Gastroesophageal sphincter (tissue), 4 donors: ENCODE measurements around the gene ATP9A. TPM values are rescaled to one million over a fixed set of nuclear protein-coding genes. Genes with fewer than 3 reads are reported as not detected.
"Not testable (repeated sequence)": the region's sequence is repeated elsewhere in the genome, so short reads cannot be mapped to it uniquely, and the experiment has no call there.

Experiments used
- ATAC-seq: fragments of 150-250 bp; one replicate; pipeline ENCODE4 v1.9.1; 2016; ENCODE audit warnings: mild to moderate bottlenecking, moderate library complexity
- H3K27ac ChIP-seq, 4 donors: fragments of 200-600 bp; sonication (generic) in 3 of 4; 1 replicate in 3 of 4; 2 replicates in 1 of 4; pipeline ENCODE4 v1.5.1; 2016 to 2019
- H3K27me3 ChIP-seq: fragments of 200-600 bp; sonication (generic); one replicate; pipeline ENCODE4 v1.5.1; 2019
- H3K36me3 ChIP-seq, 2 donors: fragments of 200-600 bp; sonication (generic); one replicate each; pipeline ENCODE4 v1.5.1; 2019; ENCODE audit warnings: control low read depth in 1 of 2
- H3K4me1 ChIP-seq, 3 donors: fragments of 200-600 bp; sonication (generic); 1 replicate in 2 of 3; 2 replicates in 1 of 3; pipeline ENCODE4 v1.5.1; 2016 to 2019; ENCODE audit warnings: control low read depth in 2 of 3
- H3K4me3 ChIP-seq, 2 donors: fragments of 200-600 bp; sonication (generic); one replicate each; pipeline ENCODE4 v1.5.1; 2019; ENCODE audit warnings: mild to moderate bottlenecking in 1 of 2, moderate library complexity in 1 of 2
- H3K9me3 ChIP-seq, 3 donors: fragments of 200-600 bp; sonication (generic); one replicate each; pipeline ENCODE4 v1.5.1; 2017 to 2019; ENCODE audit warnings: control low read depth in 2 of 3
- EP300 ChIP-seq: sonication (generic); formaldehyde crosslinking; IDR thresholded peaks from one replicate; pipeline ENCODE4 v1.6.1; 2017; ENCODE audit warnings: antibody characterized with exemption, mild to moderate bottlenecking
- POLR2A ChIP-seq, 2 donors: fragments of 450-650 bp; IDR thresholded peaks; one replicate each; pipeline ENCODE4 v1.6.1; 2017; ENCODE audit warnings: antibody characterized with exemption in 2 of 2, mild to moderate bottlenecking in 2 of 2, moderate library complexity in 1 of 2
- POLR2AphosphoS5 ChIP-seq: sonication (generic); formaldehyde crosslinking; IDR thresholded peaks from one replicate; pipeline ENCODE4 v1.6.1; 2017; ENCODE audit warnings: antibody characterized with exemption
- WGBS, 2 donors: methylation state at CpG; one replicate each; pipeline ENCODE4 v1.1.5; 2018; ENCODE audit warnings: low coverage in 1 of 2; 5-methylcytosine and 5-hydroxymethylcytosine counted together
- total RNA-seq, 4 donors: library from RNA; depleted of rRNA; stranded (reverse); fragments of >200 nt; gene quantifications; one replicate each; pipeline ENCODE4 v1.1.0, GENCODE V29; 2016
- TF ChIP-seq, protein P1 (sequence below), 4 experiments: fragments of 200-600 bp in 2 of 4; fragments of 450-650 bp in 2 of 4; sonication (generic) in 1 of 4; IDR thresholded peaks; one replicate each; pipeline ENCODE4 v1.5.1; 2017 to 2019; ENCODE audit warnings: antibody characterized with exemption in 4 of 4, mild to moderate bottlenecking in 2 of 4, moderate library complexity in 2 of 4

The ATP9A gene
- total RNA-seq, 4 donors from 2014 or later = 49.3 to 80.2 (median 57.7) TPM

DNA sequence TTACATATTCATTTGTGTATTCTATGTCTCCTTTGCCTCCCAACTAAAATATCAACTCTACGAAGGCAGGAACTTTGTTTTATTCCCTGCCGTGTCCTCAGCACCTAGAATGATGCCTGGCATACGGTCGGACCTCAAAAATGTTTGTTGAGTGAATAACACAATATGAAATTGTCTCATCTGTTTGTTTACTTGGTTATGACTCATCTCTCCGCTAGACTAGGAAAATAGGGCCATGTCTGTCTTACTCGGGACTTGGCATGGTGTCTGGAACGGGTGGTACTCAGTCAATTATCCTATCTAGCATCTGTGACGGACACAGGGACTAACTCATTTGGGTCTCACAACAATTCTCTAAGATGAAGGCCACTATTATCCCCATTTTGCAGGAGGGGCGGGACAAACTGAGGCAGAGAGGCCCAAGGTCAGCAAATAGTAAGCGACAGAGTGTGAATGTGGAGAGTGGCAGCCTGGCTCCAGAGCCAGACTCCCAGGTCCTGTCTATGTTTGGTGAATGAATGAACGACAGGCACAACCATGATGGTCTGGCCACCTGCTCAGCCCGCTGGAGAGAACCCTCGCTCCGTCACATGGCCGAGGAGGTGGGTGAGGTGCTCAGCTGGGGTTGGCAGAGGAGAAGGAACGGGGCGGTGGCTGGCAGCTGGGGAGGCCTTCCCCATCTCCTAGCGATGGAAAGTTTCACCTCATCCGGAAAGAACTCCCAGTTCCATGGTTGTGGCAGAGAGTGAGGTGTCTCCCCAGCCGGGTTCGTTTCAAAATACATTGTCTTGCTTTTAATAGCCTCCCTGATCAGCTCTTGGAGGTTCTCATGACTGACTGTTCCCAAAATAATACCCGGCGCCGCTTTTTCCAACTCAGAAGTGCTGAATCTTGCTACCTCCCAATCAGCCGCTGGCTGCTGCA, 198.1 kb downstream of the ATP9A start:
- peaks cover 0 to 4% (median 0%) of the 10 kb centered on the region in 3 donors for H3K9me3 ChIP-seq
- 71 to 89% methylated on average over 6 to 17 of the region's 25 CpGs for WGBS, 2 donors
- TF ChIP-seq POLR2A (IDR thresholded peaks at IDR 0.05) (no peak), POLR2AphosphoS5 (no peak)
- TF ChIP-seq, protein P1, sequence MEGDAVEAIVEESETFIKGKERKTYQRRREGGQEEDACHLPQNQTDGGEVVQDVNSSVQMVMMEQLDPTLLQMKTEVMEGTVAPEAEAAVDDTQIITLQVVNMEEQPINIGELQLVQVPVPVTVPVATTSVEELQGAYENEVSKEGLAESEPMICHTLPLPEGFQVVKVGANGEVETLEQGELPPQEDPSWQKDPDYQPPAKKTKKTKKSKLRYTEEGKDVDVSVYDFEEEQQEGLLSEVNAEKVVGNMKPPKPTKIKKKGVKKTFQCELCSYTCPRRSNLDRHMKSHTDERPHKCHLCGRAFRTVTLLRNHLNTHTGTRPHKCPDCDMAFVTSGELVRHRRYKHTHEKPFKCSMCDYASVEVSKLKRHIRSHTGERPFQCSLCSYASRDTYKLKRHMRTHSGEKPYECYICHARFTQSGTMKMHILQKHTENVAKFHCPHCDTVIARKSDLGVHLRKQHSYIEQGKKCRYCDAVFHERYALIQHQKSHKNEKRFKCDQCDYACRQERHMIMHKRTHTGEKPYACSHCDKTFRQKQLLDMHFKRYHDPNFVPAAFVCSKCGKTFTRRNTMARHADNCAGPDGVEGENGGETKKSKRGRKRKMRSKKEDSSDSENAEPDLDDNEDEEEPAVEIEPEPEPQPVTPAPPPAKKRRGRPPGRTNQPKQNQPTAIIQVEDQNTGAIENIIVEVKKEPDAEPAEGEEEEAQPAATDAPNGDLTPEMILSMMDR (IDR thresholded peaks at IDR 0.05) = no peak
- H3K36me3 ChIP-seq = no peaks in the 10 kb centered on the region
- peak overlapping the region in 1 of 2 donors; percentile 8 for H3K4me3 ChIP-seq
- H3K27me3 ChIP-seq = no peaks in the 10 kb centered on the region
- ATAC-seq = no peak
- H3K27ac ChIP-seq = peak overlapping the region in 3 of 4 donors; percentile 70 to 77 (median 70)
- H3K4me1 ChIP-seq = peaks cover 0 to 44% (median 18%) of the 10 kb centered on the region in 3 donors

DNA sequence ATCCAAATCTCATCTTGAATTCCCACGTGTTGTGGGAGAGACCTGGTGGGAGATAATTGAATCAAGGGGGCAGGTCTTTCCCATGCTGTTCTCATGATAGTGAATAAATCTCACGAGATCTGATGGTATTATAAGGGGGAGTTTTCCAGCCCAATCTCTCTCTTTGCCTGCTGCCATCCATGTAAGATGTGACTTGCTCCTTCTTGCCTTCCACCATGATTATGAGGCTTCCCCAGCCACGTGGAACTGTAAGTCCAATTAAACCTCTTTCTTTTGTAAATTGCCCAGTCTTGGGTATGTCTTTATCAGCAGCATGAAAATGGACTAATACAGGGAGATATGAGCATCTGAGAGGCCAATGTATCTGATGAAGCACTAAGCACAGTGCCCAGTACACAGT, 199.7 kb downstream of the ATP9A start:
- ATAC-seq, H3K36me3 ChIP-seq, H3K27me3 ChIP-seq, H3K27ac ChIP-seq, H3K4me3 ChIP-seq, H3K9me3 ChIP-seq: not testable (repeated sequence)
- peaks cover 0 to 52% (median 22%) of the 10 kb centered on the region in 3 donors for H3K4me1 ChIP-seq
- WGBS, 2 donors = 88 to 100% methylated on average over 2 to 3 of the region's 3 CpGs

DNA sequence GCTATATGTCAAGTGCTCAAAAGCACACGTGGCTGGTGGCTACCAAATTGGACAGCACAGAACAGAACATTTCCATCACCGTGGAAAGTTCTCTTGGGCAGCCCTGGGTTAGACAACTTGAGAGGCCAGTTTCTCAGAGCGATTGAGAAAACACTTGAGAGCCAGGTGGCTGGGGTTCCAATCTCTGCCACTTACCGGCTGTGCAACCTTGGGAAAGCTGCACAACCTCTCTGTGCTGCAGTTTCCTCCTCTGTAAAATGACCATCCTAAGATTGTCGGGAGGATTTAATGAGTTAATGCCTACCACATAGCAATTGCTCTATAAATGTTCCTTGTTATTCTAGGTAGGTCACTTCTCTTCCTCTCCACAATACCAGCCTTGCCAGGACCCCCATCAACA, 200.6 kb downstream of the ATP9A start:
- 65 to 95% methylated on average over 3 to 4 of the region's 5 CpGs for WGBS, 2 donors
- peaks cover 0 to 55% (median 24%) of the 10 kb centered on the region in 3 donors for H3K4me1 ChIP-seq
- no peaks in the 10 kb centered on the region for H3K27me3 ChIP-seq
- TF ChIP-seq EP300 (no peak), POLR2AphosphoS5 (no peak), POLR2A (IDR thresholded peaks at IDR 0.05) (no peak)
- TF ChIP-seq, protein P1 (IDR thresholded peaks at IDR 0.05) = no peak
- no peak overlapping the region for H3K4me3 ChIP-seq
- no peak overlapping the region for H3K27ac ChIP-seq
- H3K9me3 ChIP-seq = no peaks in the 10 kb centered on the region
- no peaks in the 10 kb centered on the region for H3K36me3 ChIP-seq
- ATAC-seq = no peak

DNA sequence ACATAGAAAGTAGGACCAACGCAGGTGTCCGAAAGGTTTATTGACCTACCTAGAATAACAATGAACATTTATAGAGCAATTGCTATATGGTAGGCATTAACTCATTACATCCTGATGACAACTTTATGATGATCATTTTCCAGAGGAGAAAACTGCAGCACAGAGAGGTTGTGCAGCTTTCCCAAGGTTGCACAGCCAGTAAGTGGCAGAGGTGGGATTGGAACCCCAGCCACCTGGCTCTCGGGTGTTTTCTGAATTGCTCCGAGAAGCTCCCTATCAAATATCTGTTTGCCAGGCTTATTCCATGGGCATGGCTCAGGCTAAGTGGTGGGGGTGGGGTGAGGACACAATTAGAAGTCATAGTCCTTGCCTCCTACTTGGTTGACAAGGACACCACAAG, 201.6 kb downstream of the ATP9A start:
- Histone ChIP-seq H3K27me3 (no peaks in the 10 kb centered on the region), H3K9me3 (no peaks in the 10 kb centered on the region), H3K36me3 (no peaks in the 10 kb centered on the region), H3K4me1 (peaks cover 0 to 65% (median 26%) of the 10 kb centered on the region in 3 donors), H3K4me3 (no peak overlapping the region), H3K27ac (peak overlapping the region in 2 of 4 donors; percentile 79 to 92)
- TF ChIP-seq POLR2A (IDR thresholded peaks at IDR 0.05) (no peak), POLR2AphosphoS5 (no peak), EP300 (no peak)
- TF ChIP-seq, protein P1 (IDR thresholded peaks at IDR 0.05) = no peak
- no peak for ATAC-seq
- 90 to 100% methylated on average over 2 to 3 of the region's 4 CpGs for WGBS, 2 donors

DNA sequence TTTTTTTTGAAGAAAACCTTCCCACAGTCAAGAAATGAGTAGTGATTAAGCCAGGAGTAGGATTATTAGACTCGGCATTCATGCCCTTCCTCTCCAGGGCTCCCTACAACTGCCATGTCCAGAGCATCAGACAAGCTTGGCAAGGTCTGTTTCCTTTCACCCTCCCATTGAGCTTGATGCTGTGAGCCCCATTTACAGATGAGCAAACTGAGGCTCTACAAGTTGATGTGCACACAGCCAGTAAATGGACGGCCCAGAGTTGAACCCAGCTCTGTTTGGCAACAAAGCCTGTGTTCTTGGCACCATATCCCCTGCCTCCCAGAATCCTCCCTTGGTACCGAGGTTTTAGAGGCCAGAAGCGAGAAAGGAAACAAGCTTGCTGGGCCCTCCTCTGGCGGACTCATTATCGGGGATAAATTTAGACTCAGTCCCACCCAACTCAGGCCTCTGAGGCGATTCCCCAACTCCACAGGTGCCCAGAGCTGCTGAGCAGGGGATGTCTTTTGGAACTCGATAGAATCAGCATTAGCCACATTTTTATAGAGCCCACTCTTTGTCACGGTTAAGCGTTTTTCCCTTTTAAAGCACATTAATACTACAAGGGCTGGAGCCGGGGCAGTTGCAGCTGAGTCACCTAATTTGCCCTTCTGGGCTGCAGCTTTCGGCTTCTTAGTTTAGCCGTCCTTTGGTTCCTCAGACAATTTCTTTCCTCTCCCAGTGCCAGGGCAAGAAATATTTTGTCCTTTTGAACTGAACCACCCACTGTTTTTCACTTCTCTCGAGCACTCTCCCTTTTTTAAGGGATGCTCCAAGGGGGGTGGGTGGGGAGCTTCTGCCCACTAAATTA, 202.7 kb downstream of the ATP9A start:
- H3K36me3 ChIP-seq = no peaks in the 10 kb centered on the region
- TF ChIP-seq, protein P1 (IDR thresholded peaks at IDR 0.05) = no peak
- no peak for TF ChIP-seq POLR2AphosphoS5
- no peak for TF ChIP-seq EP300
- TF ChIP-seq POLR2A (IDR thresholded peaks at IDR 0.05) = no peak
- peaks cover 0 to 64% (median 33%) of the 10 kb centered on the region in 3 donors for H3K4me1 ChIP-seq
- no peak overlapping the region for H3K4me3 ChIP-seq
- ATAC-seq = no peak
- H3K27me3 ChIP-seq = no peaks in the 10 kb centered on the region
- no peaks in the 10 kb centered on the region for H3K9me3 ChIP-seq
- WGBS, 2 donors = 22 to 29% methylated on average over 7 to 12 of the region's 14 CpGs
- peak overlapping the region in 3 of 4 donors; percentile 76 to 92 (median 79) for H3K27ac ChIP-seq
